WTC11 (cell line): ENCODE measurements around the gene RNF4. TPM values are rescaled to one million over a fixed set of nuclear protein-coding genes. Genes with fewer than 3 reads are reported as not detected.

Source experiments
- ATAC-seq: fragments of 200-7000 bp; cut with Tn5 transposase; 2 replicates; pipeline ENCODE4 v1.10.0; 2021; ENCODE audit warnings: mild to moderate bottlenecking, moderate library complexity
- CTCF ChIA-PET: fragments of 300-600 bp; sonication (Branson Sonifier 250); formaldehyde crosslinking; loops from one replicate; lab custom pipeline; 2021; ENCODE audit warnings: antibody characterized with exemption; lab: Charles Lee
- POLR2A ChIA-PET: fragments of 350-600 bp; sonication (Branson Sonifier 250); formaldehyde crosslinking; loops from one replicate; lab custom pipeline; 2021; ENCODE audit warnings: antibody characterized with exemption; lab: Charles Lee
- DNase-seq: peaks from one replicate; pipeline ENCODE4 v3.0.0; 2021; ENCODE audit warnings: low spot score
- H3K27ac Mint-ChIP-seq: 2 replicates; pipeline ENCODE4 v1.8.0; 2021; ENCODE audit warnings: mixed read lengths
- H3K27me3 Mint-ChIP-seq: 2 replicates; pipeline ENCODE4 v1.8.0; 2021; ENCODE audit warnings: low read depth, mild to moderate bottlenecking, moderate library complexity, mixed read lengths
- H3K36me3 Mint-ChIP-seq: 2 replicates; pipeline ENCODE4 v1.8.0; 2021; ENCODE audit warnings: mixed read lengths
- H3K4me1 Mint-ChIP-seq: 2 replicates; pipeline ENCODE4 v1.8.0; 2022; ENCODE audit warnings: mixed read lengths
- H3K4me3 Mint-ChIP-seq: 2 replicates; pipeline ENCODE4 v1.8.0; 2021; ENCODE audit warnings: mild to moderate bottlenecking, moderate library complexity, mixed read lengths
- H3K9me3 Mint-ChIP-seq: 2 replicates; pipeline ENCODE4 v1.8.0; 2021; ENCODE audit warnings: mixed read lengths
- CBFB ChIP-seq: sonication (generic); formaldehyde crosslinking; IDR thresholded peaks from 2 replicates; pipeline ENCODE4 v1.8.1; 2022; ENCODE audit warnings: mild to moderate bottlenecking, low read depth, missing genetic modification reagents
- CREM ChIP-seq: sonication (generic); formaldehyde crosslinking; IDR thresholded peaks from 2 replicates; pipeline ENCODE4 v1.8.1; 2022; ENCODE audit warnings: mild to moderate bottlenecking, missing genetic modification reagents, moderate library complexity
- FOXP1 ChIP-seq: sonication (generic); formaldehyde crosslinking; IDR thresholded peaks from 2 replicates; pipeline ENCODE4 v1.8.0; 2022; ENCODE audit warnings: missing genetic modification reagents, mild to moderate bottlenecking, moderate library complexity, borderline replicate concordance
- GRHL2 ChIP-seq: fragments of 250-450 bp; sonication (Bioruptor Pico); IDR thresholded peaks from 2 replicates; pipeline ENCODE4 v1.8.0; 2022; ENCODE audit warnings: mild to moderate bottlenecking, moderate library complexity; ENCODE audit not compliant: insufficient replicate concordance, severe bottlenecking
- JAZF1 ChIP-seq: fragments of 250-450 bp; sonication (Bioruptor Pico); IDR thresholded peaks from 2 replicates; pipeline ENCODE4 v1.9.0; 2021; ENCODE audit warnings: moderate library complexity, mild to moderate bottlenecking, inconsistent platforms
- MXD4 ChIP-seq: fragments of 250-450 bp; sonication (Bioruptor Pico); IDR thresholded peaks from 2 replicates; pipeline ENCODE4 v1.8.0; 2021; ENCODE audit warnings: mild to moderate bottlenecking, moderate library complexity, borderline replicate concordance
- NFATC4 ChIP-seq: fragments of 250-450 bp; sonication (Bioruptor Pico); IDR thresholded peaks from 2 replicates; pipeline ENCODE4 v1.9.0; 2021; ENCODE audit warnings: mild to moderate bottlenecking
- NR1H2 ChIP-seq: sonication (generic); formaldehyde crosslinking; IDR thresholded peaks from 2 replicates; pipeline ENCODE4 v1.9.0; 2021; ENCODE audit warnings: mild to moderate bottlenecking, moderate library complexity, missing genetic modification reagents
- RORB ChIP-seq: fragments of 250-450 bp; sonication (Bioruptor Pico); IDR thresholded peaks from 2 replicates; pipeline ENCODE4 v1.9.0; 2021; ENCODE audit warnings: mild to moderate bottlenecking
- SMAD4 ChIP-seq: sonication (generic); formaldehyde crosslinking; IDR thresholded peaks from 2 replicates; pipeline ENCODE4 v1.8.0; 2022; ENCODE audit warnings: mild to moderate bottlenecking, missing genetic modification reagents
- TEAD4 ChIP-seq: sonication (generic); formaldehyde crosslinking; IDR thresholded peaks from 2 replicates; pipeline ENCODE4 v1.8.0; 2022; ENCODE audit warnings: mild to moderate bottlenecking, missing genetic modification reagents
- ZBTB21 ChIP-seq: sonication (generic); formaldehyde crosslinking; IDR thresholded peaks from 2 replicates; pipeline ENCODE4 v1.8.1; 2023; ENCODE audit warnings: mild to moderate bottlenecking, missing genetic modification reagents, borderline replicate concordance
- ZNF219 ChIP-seq: sonication (generic); formaldehyde crosslinking; IDR thresholded peaks from 2 replicates; pipeline ENCODE4 v1.8.0; 2023; ENCODE audit warnings: missing genetic modification reagents, mild to moderate bottlenecking, borderline replicate concordance
- ZNF416 ChIP-seq: fragments of 250-450 bp; sonication (Bioruptor Pico); IDR thresholded peaks from 2 replicates; pipeline ENCODE4 v1.9.0; 2021; ENCODE audit warnings: mild to moderate bottlenecking, inconsistent platforms
- ZNF423 ChIP-seq: fragments of 250-450 bp; sonication (Bioruptor Pico); IDR thresholded peaks from 2 replicates; pipeline ENCODE4 v2.1.2; 2022; ENCODE audit warnings: mild to moderate bottlenecking, moderate library complexity
- total RNA-seq: library from RNA; stranded (reverse); gene quantifications from 3 replicates; pipeline ENCODE4 v1.2.3, GENCODE V29; 2021
- TF ChIP-seq, protein P1 (sequence below): sonication (generic); formaldehyde crosslinking; IDR thresholded peaks from 2 replicates; pipeline ENCODE4 v1.8.1; 2023; ENCODE audit warnings: mild to moderate bottlenecking, moderate library complexity, missing genetic modification reagents
- TF ChIP-seq, protein P2 (sequence below): sonication (generic); formaldehyde crosslinking; IDR thresholded peaks from 2 replicates; pipeline ENCODE4 v1.8.0; 2023; ENCODE audit warnings: missing genetic modification reagents
- TF ChIP-seq, protein P3 (sequence below): fragments of 250-450 bp; sonication (Bioruptor Pico); IDR thresholded peaks from 2 replicates; pipeline ENCODE4 v1.9.0; 2021; ENCODE audit warnings: mild to moderate bottlenecking
- TF ChIP-seq, protein P4 (sequence below): sonication (generic); formaldehyde crosslinking; conservative IDR thresholded peaks from 2 replicates; pipeline ENCODE4 v1.8.1; 2023; ENCODE audit warnings: mild to moderate bottlenecking, low read depth, missing genetic modification reagents, moderate library complexity
- TF ChIP-seq, protein P5 (sequence below): sonication (generic); formaldehyde crosslinking; IDR thresholded peaks from 2 replicates; pipeline ENCODE4 v1.8.1; 2022; ENCODE audit warnings: mild to moderate bottlenecking, moderate library complexity, missing genetic modification reagents
- TF ChIP-seq, protein P6 (sequence below): sonication (generic); formaldehyde crosslinking; IDR thresholded peaks from 2 replicates; pipeline ENCODE4 v1.8.0; 2022; ENCODE audit warnings: missing genetic modification reagents

The RNF4 gene
- total RNA-seq, 1 experiment from 2014 or later: 87.3 TPM

DNA sequence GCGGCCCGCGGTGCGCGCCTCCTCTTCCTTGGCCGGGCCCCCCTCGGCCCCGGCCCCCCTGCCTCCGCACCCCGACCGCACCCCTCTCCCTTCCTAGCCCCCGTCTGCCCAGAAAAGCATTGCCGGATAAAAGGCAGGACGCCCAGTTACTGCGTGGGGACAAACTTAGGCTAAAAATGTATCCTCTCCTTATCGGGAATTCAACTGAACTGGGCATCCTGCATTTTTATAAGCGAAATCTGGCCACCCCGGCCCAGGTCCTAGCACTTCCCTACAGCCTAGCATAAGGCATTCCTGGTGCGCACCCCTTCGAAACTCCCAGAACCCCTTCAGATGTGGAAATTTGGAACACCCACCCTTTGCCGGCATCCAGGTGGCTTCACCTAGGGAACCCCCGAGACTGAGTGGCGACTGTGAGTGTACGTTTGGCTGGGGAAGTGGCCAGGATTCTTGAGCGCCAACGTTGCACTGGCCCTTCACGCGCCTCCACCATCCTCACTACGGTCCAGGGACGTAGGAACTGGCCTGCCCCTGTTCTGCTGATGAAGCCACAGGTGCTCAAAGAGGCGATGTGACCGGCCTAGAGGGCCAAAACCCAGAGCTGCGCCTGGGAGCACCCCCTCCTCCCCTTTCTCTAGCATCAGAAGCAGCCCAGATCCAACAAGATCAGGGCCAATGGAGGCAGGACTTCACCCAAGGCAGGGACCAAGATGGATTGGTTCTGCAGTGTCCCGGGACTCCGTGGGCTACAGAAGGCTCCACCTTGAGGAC lies 5.7 kb upstream of the RNF4 start:
- ChIA-PET CTCF (interaction anchor here (0.5 to 3.1 kb wide), 10 partner anchors 21 to 552 kb away, joined by 3 to 22 read pairs (median 4); partner anchors contain the start of genes CFAP99 and ZFYVE28), POLR2A (no interaction called here)
- no peak for TF ChIP-seq SMAD4 (CRISPR knock-in tag)
- TF ChIP-seq, protein P1, sequence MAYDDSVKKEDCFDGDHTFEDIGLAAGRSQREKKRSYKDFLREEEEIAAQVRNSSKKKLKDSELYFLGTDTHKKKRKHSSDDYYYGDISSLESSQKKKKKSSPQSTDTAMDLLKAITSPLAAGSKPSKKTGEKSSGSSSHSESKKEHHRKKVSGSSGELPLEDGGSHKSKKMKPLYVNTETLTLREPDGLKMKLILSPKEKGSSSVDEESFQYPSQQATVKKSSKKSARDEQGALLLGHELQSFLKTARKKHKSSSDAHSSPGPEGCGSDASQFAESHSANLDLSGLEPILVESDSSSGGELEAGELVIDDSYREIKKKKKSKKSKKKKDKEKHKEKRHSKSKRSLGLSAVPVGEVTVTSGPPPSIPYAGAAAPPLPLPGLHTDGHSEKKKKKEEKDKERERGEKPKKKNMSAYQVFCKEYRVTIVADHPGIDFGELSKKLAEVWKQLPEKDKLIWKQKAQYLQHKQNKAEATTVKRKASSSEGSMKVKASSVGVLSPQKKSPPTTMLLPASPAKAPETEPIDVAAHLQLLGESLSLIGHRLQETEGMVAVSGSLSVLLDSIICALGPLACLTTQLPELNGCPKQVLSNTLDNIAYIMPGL (CRISPR knock-in tag): 0 out of 2 replicates have a peak, but pooled peaks have one; percentile 27
- Mint-ChIP-seq H3K36me3 (no peaks in the 10 kb centered on the region), H3K27me3 (peaks cover 37% of the 10 kb centered on the region), H3K4me1 (peaks cover 23% of the 10 kb centered on the region), H3K4me3 (peak overlapping the region; percentile 68), H3K9me3 (no peaks in the 10 kb centered on the region), H3K27ac (0 out of 2 replicates have a peak overlapping the region, but pooled peaks have one; percentile 8)
- no peak for DNase-seq
- ATAC-seq: peak; percentile 14

DNA sequence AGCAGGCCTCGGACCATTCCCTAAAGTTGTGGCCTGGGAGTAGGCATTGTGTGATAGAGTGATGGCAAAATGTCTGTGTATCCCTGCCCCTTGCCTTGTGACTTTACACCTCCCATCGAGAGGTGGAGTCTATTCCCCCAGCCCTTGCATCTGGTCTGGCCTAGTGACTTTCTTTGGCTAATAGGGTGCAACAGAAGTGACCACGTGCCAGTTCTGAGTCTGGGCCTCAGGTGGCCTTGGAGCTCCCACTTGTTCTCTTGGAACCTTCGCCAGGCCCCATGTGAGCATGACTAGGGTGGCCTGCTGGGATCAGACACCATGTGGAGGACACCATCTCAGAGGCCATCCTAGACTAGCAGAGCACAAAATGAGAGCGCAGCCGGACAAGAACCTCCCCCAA lies 3.9 kb upstream of the RNF4 start:
- Mint-ChIP-seq H3K4me1 (peaks cover 28% of the 10 kb centered on the region), H3K36me3 (peaks cover 3% of the 10 kb centered on the region; the same call in 1 of the 2 replicates), H3K9me3 (no peaks in the 10 kb centered on the region), H3K27ac (no peak overlapping the region), H3K4me3 (no peak overlapping the region), H3K27me3 (peaks cover 30% of the 10 kb centered on the region)
- no peak for DNase-seq
- ATAC-seq: no peak
- POLR2A ChIA-PET: no interaction called here
- CTCF ChIA-PET: interaction anchor here (1.2 to 3.1 kb wide), 2 partner anchors 23 to 29 kb away, joined by 3 to 22 read pairs; no protein-coding TSS in a partner anchor
- no peak for TF ChIP-seq CREM (CRISPR knock-in tag)
- no peak for TF ChIP-seq ZNF416 (CRISPR knock-in tag)
- TF ChIP-seq NR1H2 (CRISPR knock-in tag): no peak
- no peak for TF ChIP-seq ZNF219 (CRISPR knock-in tag)
- no peak for TF ChIP-seq ZNF423 (CRISPR knock-in tag)
- TF ChIP-seq, protein P2, sequence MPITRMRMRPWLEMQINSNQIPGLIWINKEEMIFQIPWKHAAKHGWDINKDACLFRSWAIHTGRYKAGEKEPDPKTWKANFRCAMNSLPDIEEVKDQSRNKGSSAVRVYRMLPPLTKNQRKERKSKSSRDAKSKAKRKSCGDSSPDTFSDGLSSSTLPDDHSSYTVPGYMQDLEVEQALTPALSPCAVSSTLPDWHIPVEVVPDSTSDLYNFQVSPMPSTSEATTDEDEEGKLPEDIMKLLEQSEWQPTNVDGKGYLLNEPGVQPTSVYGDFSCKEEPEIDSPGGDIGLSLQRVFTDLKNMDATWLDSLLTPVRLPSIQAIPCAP (CRISPR knock-in tag): no peak
- TF ChIP-seq NFATC4 (CRISPR knock-in tag): no peak
- TF ChIP-seq, protein P3, sequence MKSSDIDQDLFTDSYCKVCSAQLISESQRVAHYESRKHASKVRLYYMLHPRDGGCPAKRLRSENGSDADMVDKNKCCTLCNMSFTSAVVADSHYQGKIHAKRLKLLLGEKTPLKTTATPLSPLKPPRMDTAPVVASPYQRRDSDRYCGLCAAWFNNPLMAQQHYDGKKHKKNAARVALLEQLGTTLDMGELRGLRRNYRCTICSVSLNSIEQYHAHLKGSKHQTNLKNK (CRISPR knock-in tag): no peak
- no peak for TF ChIP-seq TEAD4 (CRISPR knock-in tag)
- no peak for TF ChIP-seq MXD4 (CRISPR knock-in tag)
- no peak for TF ChIP-seq JAZF1 (CRISPR knock-in tag)
- no peak for TF ChIP-seq GRHL2 (CRISPR knock-in tag)
- no peak for TF ChIP-seq ZBTB21 (CRISPR knock-in tag)
- TF ChIP-seq CBFB (CRISPR knock-in tag): no peak
- TF ChIP-seq RORB (CRISPR knock-in tag): no peak
- TF ChIP-seq, protein P4, sequence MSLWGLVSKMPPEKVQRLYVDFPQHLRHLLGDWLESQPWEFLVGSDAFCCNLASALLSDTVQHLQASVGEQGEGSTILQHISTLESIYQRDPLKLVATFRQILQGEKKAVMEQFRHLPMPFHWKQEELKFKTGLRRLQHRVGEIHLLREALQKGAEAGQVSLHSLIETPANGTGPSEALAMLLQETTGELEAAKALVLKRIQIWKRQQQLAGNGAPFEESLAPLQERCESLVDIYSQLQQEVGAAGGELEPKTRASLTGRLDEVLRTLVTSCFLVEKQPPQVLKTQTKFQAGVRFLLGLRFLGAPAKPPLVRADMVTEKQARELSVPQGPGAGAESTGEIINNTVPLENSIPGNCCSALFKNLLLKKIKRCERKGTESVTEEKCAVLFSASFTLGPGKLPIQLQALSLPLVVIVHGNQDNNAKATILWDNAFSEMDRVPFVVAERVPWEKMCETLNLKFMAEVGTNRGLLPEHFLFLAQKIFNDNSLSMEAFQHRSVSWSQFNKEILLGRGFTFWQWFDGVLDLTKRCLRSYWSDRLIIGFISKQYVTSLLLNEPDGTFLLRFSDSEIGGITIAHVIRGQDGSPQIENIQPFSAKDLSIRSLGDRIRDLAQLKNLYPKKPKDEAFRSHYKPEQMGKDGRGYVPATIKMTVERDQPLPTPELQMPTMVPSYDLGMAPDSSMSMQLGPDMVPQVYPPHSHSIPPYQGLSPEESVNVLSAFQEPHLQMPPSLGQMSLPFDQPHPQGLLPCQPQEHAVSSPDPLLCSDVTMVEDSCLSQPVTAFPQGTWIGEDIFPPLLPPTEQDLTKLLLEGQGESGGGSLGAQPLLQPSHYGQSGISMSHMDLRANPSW: no peak
- TF ChIP-seq, protein P5, sequence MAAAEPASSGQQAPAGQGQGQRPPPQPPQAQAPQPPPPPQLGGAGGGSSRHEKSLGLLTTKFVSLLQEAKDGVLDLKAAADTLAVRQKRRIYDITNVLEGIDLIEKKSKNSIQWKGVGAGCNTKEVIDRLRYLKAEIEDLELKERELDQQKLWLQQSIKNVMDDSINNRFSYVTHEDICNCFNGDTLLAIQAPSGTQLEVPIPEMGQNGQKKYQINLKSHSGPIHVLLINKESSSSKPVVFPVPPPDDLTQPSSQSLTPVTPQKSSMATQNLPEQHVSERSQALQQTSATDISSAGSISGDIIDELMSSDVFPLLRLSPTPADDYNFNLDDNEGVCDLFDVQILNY (CRISPR knock-in tag): no peak
- TF ChIP-seq FOXP1 (CRISPR knock-in tag): no peak
- TF ChIP-seq, protein P6, sequence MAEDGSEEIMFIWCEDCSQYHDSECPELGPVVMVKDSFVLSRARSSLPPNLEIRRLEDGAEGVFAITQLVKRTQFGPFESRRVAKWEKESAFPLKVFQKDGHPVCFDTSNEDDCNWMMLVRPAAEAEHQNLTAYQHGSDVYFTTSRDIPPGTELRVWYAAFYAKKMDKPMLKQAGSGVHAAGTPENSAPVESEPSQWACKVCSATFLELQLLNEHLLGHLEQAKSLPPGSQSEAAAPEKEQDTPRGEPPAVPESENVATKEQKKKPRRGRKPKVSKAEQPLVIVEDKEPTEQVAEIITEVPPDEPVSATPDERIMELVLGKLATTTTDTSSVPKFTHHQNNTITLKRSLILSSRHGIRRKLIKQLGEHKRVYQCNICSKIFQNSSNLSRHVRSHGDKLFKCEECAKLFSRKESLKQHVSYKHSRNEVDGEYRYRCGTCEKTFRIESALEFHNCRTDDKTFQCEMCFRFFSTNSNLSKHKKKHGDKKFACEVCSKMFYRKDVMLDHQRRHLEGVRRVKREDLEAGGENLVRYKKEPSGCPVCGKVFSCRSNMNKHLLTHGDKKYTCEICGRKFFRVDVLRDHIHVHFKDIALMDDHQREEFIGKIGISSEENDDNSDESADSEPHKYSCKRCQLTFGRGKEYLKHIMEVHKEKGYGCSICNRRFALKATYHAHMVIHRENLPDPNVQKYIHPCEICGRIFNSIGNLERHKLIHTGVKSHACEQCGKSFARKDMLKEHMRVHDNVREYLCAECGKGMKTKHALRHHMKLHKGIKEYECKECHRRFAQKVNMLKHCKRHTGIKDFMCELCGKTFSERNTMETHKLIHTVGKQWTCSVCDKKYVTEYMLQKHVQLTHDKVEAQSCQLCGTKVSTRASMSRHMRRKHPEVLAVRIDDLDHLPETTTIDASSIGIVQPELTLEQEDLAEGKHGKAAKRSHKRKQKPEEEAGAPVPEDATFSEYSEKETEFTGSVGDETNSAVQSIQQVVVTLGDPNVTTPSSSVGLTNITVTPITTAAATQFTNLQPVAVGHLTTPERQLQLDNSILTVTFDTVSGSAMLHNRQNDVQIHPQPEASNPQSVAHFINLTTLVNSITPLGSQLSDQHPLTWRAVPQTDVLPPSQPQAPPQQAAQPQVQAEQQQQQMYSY (CRISPR knock-in tag): no peak
